GM13976 (cell line): ENCODE results near the gene HENMT1.

Experiments
- DNase-seq: peaks from one replicate; pipeline ENCODE4 v3.0.0; 2012; ENCODE audit warnings: low spot score
- CTCF ChIP-seq: IDR thresholded peaks from 2 replicates; pipeline ENCODE4 v1.5.1; 2012; ENCODE audit warnings: borderline replicate concordance, mild to moderate bottlenecking; ENCODE audit not compliant: insufficient read depth; ENCODE audit errors: extremely low read depth, missing control alignments, control extremely low read depth
- in situ Hi-C: fragments of 300-500 bp; cut with MboI; formaldehyde crosslinking; loops from one replicate; pipeline ENCODE4 v1.12.0; 2022; ENCODE audit warnings: low sequenced_read_pairs, mixed read lengths, inconsistent platforms; ENCODE audit not compliant: unreplicated experiment

HENMT1 gene

GRCh38 chr1:108701176-108701849 lies 40.4 kb upstream of the HENMT1 start:
- TF ChIP-seq CTCF = no peak
- in situ Hi-C loops = no loop called here
- DNase-seq = no peak

- no peak for DNase-seq
- in situ Hi-C loops = no loop called here
- no peak for TF ChIP-seq CTCF
These were observed 38.8 kb upstream of the HENMT1 start for GRCh38 chr1:108699375-108700332.

- no peak for DNase-seq
- TF ChIP-seq CTCF = no peak
- in situ Hi-C loops = no loop called here
These were observed 34.6 kb upstream of the HENMT1 start for GRCh38 chr1:108695535-108695934.

- peak; percentile 68 for DNase-seq
- TF ChIP-seq CTCF = peak; percentile 33
These were observed 32.1 kb upstream of the HENMT1 start for GRCh38 chr1:108692724-108693655.

GRCh38 chr1:108691942-108692723 lies 31.2 kb upstream of the HENMT1 start, which contains the start of gene PRPF38B:
PRPF38B (plus strand) TSS chr1:108692310; CDS start chr1:108692592, 282 bp downstream.
- DNase-seq = peak; percentile 95
- in situ Hi-C loops = no loop called here
- TF ChIP-seq CTCF = no peak

More at GRCh38 chr1:108692724-108693655, 32.1 kb upstream of the HENMT1 start:
- in situ Hi-C loops = no loop called here
